Adrenal gland (tissue), 12 donors: ENCODE results near the gene BANF2. TPM values are rescaled to one million over a fixed set of nuclear protein-coding genes. Genes with fewer than 3 reads are reported as not detected.
"Not testable (repeated sequence)": the region's sequence is repeated elsewhere in the genome, so short reads cannot be mapped to it uniquely, and the experiment has no call there.

ENCODE experiments used
- DNase-seq, 7 donors: peaks; one replicate each; pipeline ENCODE4 v3.0.0-alpha.2; 2019 to 2020
- H3K27ac ChIP-seq, 5 donors: fragments of 200-600 bp; sonication (generic) in 4 of 5; 1 replicate in 3 of 5; 2 replicates in 2 of 5; pipeline versions ENCODE4 v1.5.1 to v1.8.0; 2016 to 2020; ENCODE audit warnings: mild to moderate bottlenecking in 1 of 5
- H3K27me3 ChIP-seq: fragments of 200-600 bp; 2 replicates; pipeline ENCODE4 v1.8.0; 2021
- H3K36me3 ChIP-seq, 2 donors: fragments of 200-600 bp; replicated peaks in 1 of 2; 1 replicate in 1 of 2; 2 replicates in 1 of 2; pipeline versions ENCODE4 v1.5.1 to v1.8.0; 2018 to 2022
- H3K4me1 ChIP-seq, 2 donors: fragments of 200-600 bp; replicated peaks in 1 of 2; 1 replicate in 1 of 2; 2 replicates in 1 of 2; pipeline versions ENCODE4 v1.5.1 to v1.8.0; 2018 to 2021
- H3K4me3 ChIP-seq, 4 donors: fragments of 200-600 bp; sonication (generic) in 3 of 4; one replicate each; pipeline ENCODE4 v1.5.1; 2016 to 2018
- H3K9me3 ChIP-seq, 3 donors: fragments of 200-600 bp; sonication (generic) in 1 of 3; replicated peaks in 1 of 3; 1 replicate in 2 of 3; 2 replicates in 1 of 3; pipeline versions ENCODE4 v1.5.1 to v1.8.0; 2016 to 2021
- POLR2A ChIP-seq, 2 donors: fragments of 450-650 bp; IDR thresholded peaks; one replicate each; pipeline ENCODE4 v1.6.1; 2017; ENCODE audit warnings: antibody characterized with exemption in 2 of 2, mild to moderate bottlenecking in 2 of 2, moderate library complexity in 1 of 2
- WGBS, 4 donors: extraction: QIAGEN DNeasy Blood & Tissue Kit in 2 of 4; methylation state at CpG; one replicate each; pipeline versions ENCODE4 v1.1.5 to v1.1.7; 2013 to 2017; 5-methylcytosine and 5-hydroxymethylcytosine counted together
- intact Hi-C, 2 donors: fragments of 100-400 bp; cut with DNase I; formaldehyde crosslinking; loops; one replicate each; pipeline versions ENCODE4 v1.14.1 to v1.15.0; 2022 to 2023
- polyA plus RNA-seq, 3 donors: library from polyadenylated mRNA; stranded (reverse); fragments of 200-250 nt in 2 of 3; fragments of 350-450 nt in 1 of 3; fragmentation: Illumina TruSeq in 1 of 3; extraction: RNeasy Lipid Tissue Mini Kit (QIAGEN cat#74804) in 1 of 3; gene quantifications; one replicate each; pipeline ENCODE4 v1.2.3, GENCODE V29; 2013 to 2014
- total RNA-seq, 9 donors: library from RNA; depleted of rRNA in 4 of 9; stranded (reverse); fragments of >200 nt in 4 of 9; fragments of 120-200 nt in 1 of 9; fragmentation: NEBNext Ultra II Directional in 1 of 9; extraction: Animal tissue kit (Norgen Biotek cat#: 25700) in 1 of 9; gene quantifications; one replicate each; pipeline versions ENCODE4 v1.1.0 to v1.2.4, GENCODE V29; 2013 to 2023
- TF ChIP-seq, protein P1 (sequence below), 6 experiments: fragments of 450-650 bp in 4 of 6; fragments of 200-600 bp in 2 of 6; sonication (generic) in 1 of 6; IDR thresholded peaks; 1 replicate in 5 of 6; 2 replicates in 1 of 6; pipeline versions ENCODE4 v1.5.1 to v1.8.0; 2016 to 2021; ENCODE audit warnings: antibody characterized with exemption in 6 of 6, mild to moderate bottlenecking in 2 of 6, moderate library complexity in 1 of 6
- donor health status: healthy with polysubstance abuse.
- donor health status: Bipolar disorder and iron deficiency.
- donor health status: DM: yes; HTN: yes; CAD: no.
- donor health status: DM: no; HTN: no; CAD: no.
- donor health status: DM: no; HTN: no; CAD: no.
- donor health status: DM: yes; HTN: yes; CAD: no.

BANF2 gene
- total and polyA plus RNA-seq, 12 donors = not detected

GRCh38 chr20:17705916-17706315 is 6.2 kb downstream of the BANF2 start:
- no peaks in the 10 kb centered on the region for H3K36me3 ChIP-seq
- no peak overlapping the region for H3K27ac ChIP-seq
- no peak for TF ChIP-seq POLR2A (IDR thresholded peaks at IDR 0.05)
- TF ChIP-seq, protein P1, sequence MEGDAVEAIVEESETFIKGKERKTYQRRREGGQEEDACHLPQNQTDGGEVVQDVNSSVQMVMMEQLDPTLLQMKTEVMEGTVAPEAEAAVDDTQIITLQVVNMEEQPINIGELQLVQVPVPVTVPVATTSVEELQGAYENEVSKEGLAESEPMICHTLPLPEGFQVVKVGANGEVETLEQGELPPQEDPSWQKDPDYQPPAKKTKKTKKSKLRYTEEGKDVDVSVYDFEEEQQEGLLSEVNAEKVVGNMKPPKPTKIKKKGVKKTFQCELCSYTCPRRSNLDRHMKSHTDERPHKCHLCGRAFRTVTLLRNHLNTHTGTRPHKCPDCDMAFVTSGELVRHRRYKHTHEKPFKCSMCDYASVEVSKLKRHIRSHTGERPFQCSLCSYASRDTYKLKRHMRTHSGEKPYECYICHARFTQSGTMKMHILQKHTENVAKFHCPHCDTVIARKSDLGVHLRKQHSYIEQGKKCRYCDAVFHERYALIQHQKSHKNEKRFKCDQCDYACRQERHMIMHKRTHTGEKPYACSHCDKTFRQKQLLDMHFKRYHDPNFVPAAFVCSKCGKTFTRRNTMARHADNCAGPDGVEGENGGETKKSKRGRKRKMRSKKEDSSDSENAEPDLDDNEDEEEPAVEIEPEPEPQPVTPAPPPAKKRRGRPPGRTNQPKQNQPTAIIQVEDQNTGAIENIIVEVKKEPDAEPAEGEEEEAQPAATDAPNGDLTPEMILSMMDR (IDR thresholded peaks at IDR 0.05) = no peak
- H3K4me1 ChIP-seq = no peaks in the 10 kb centered on the region
- H3K9me3 ChIP-seq = no peaks in the 10 kb centered on the region
- no peak overlapping the region for H3K4me3 ChIP-seq
- WGBS, 4 donors = 70 to 94% (median 84%) methylated on average over 4 of the region's 4 CpGs
- no peaks in the 10 kb centered on the region for H3K27me3 ChIP-seq
- intact Hi-C loops = no loop called here
- no peak for DNase-seq

DNA sequence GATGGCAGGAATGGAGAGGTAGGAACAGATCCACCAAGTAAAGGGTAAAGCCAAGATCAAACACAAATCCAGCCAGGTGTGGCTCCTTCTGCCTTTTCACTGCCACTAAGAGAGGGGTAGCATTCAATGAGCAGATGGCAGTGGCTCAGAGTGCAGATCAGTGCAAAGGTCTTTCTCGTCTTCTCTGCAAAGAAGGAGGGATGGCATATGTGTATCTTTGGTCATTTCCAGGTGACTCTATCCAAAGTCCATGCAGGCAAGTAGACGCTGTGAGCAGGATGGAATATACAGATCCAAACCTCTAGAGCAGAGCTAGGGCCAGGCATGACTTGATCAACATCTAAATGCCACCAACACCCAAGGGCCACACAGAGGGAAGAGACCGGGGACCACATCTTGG is 6.9 kb downstream of the BANF2 start:
- Histone ChIP-seq H3K27me3 (no peaks in the 10 kb centered on the region), H3K27ac (no peak overlapping the region), H3K4me1 (no peaks in the 10 kb centered on the region), H3K9me3 (no peaks in the 10 kb centered on the region), H3K36me3 (no peaks in the 10 kb centered on the region), H3K4me3 (no peak overlapping the region)
- DNase-seq = no peak
- intact Hi-C loops = no loop called here
- TF ChIP-seq POLR2A (IDR thresholded peaks at IDR 0.05) = no peak
- TF ChIP-seq, protein P1 (IDR thresholded peaks at IDR 0.05) = no peak
- WGBS, 4 donors = 64 to 98% (median 88%) methylated on average over 3 of the region's 3 CpGs

GRCh38 chr20:17707951-17708350 is 8.2 kb downstream of the BANF2 start:
- H3K27me3 ChIP-seq, H3K4me1 ChIP-seq, H3K4me3 ChIP-seq, H3K9me3 ChIP-seq, DNase-seq, H3K27ac ChIP-seq, H3K36me3 ChIP-seq, intact Hi-C loops: not testable (repeated sequence)
- WGBS, 4 donors = 83 to 90% (median 88%) methylated on average over 3 of the region's 3 CpGs

GRCh38 chr20:17708675-17709360 is 9.1 kb downstream of the BANF2 start:
- H3K4me1 ChIP-seq = no peaks in the 10 kb centered on the region
- no peaks in the 10 kb centered on the region for H3K27me3 ChIP-seq
- H3K27ac ChIP-seq = no peak overlapping the region
- no peak for DNase-seq
- no peaks in the 10 kb centered on the region for H3K36me3 ChIP-seq
- no peak for TF ChIP-seq POLR2A (IDR thresholded peaks at IDR 0.05)
- TF ChIP-seq, protein P1 (IDR thresholded peaks at IDR 0.05) = no peak
- WGBS, 4 donors = 84 to 89% (median 85%) methylated on average over 7 of the region's 7 CpGs
- intact Hi-C loops = no loop called here
- H3K9me3 ChIP-seq = no peaks in the 10 kb centered on the region
- no peak overlapping the region for H3K4me3 ChIP-seq
